Tibial nerve (tissue), 3 donors: ENCODE measurements around the gene ALAD.

Experiments used
- POLR2A ChIP-seq, 2 donors: fragments of 450-650 bp; IDR thresholded peaks; one replicate each; pipeline ENCODE4 v1.6.1; 2017; ENCODE audit warnings: antibody characterized with exemption in 2 of 2, mild to moderate bottlenecking in 2 of 2, moderate library complexity in 2 of 2
- TF ChIP-seq, protein P1 (sequence below), 5 experiments: fragments of 200-600 bp in 3 of 5; fragments of 450-650 bp in 2 of 5; sonication (generic) in 3 of 5; IDR thresholded peaks; one replicate each; pipeline ENCODE4 v1.5.1; 2016 to 2019; ENCODE audit warnings: antibody characterized with exemption in 5 of 5, mild to moderate bottlenecking in 3 of 5, moderate library complexity in 2 of 5

DNA sequence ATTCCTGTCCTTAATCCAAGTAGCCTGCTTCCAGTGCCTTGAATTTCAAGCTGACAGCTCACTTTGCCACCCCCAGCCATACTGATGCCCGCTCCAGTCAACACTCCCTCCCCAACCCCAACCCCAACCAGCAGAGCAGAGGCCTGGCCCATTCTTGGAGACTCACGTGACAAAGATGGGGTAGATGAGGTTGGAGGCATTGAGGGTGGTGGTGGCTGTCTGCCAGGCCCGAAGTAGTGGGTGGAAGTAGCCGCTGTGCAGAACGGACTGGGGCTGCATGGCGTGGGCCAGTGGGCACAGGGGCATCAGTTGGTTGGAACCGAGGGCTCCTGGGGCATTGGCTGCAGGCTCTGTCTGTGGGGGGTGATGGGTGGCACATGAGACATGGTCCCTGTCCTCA is 7.8 kb downstream of the ALAD start:
- TF ChIP-seq, protein P1, sequence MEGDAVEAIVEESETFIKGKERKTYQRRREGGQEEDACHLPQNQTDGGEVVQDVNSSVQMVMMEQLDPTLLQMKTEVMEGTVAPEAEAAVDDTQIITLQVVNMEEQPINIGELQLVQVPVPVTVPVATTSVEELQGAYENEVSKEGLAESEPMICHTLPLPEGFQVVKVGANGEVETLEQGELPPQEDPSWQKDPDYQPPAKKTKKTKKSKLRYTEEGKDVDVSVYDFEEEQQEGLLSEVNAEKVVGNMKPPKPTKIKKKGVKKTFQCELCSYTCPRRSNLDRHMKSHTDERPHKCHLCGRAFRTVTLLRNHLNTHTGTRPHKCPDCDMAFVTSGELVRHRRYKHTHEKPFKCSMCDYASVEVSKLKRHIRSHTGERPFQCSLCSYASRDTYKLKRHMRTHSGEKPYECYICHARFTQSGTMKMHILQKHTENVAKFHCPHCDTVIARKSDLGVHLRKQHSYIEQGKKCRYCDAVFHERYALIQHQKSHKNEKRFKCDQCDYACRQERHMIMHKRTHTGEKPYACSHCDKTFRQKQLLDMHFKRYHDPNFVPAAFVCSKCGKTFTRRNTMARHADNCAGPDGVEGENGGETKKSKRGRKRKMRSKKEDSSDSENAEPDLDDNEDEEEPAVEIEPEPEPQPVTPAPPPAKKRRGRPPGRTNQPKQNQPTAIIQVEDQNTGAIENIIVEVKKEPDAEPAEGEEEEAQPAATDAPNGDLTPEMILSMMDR (IDR thresholded peaks at IDR 0.05), result no peak
- no peak for TF ChIP-seq POLR2A (IDR thresholded peaks at IDR 0.05)
